Neural progenitor cell (in vitro differentiated cells): Measurements from ENCODE around the gene CFDP1.

ENCODE experiments used
- CTCF ChIP-seq: fragments of 200-600 bp; sonication (generic); IDR thresholded peaks from 2 replicates; pipeline ENCODE4 v1.5.1; 2017; ENCODE audit warnings: antibody characterized with exemption, mild to moderate bottlenecking
- EZH2phosphoT487 ChIP-seq: fragments of 200-600 bp; sonication (generic); IDR thresholded peaks from 2 replicates; pipeline ENCODE4 v1.6.1; 2017; ENCODE audit warnings: antibody characterized with exemption

DNA sequence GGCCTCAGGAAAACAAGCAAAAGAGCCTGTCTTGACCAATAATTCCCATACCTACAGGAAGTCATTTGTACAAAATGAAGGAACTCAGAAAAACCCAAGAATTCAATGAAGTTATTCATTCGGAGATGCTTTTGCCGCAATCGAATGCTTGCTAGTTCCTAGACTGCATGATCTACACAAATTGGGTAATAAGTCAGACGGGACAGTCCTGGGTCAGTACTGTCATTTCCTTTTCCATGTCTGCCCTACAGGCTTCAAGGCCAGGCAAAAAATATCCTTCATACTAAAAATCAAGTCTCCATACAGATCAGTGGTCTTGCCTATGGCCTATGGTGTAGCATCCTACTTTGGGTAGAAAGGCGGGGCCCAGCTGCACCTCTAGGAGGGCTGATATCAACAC lies 71.4 kb downstream of the CFDP1 start:
- TF ChIP-seq EZH2phosphoT487 (no peak), CTCF (no peak)
